Choroid plexus epithelial cell (primary cell): ENCODE measurements around the gene DAAM2.

ENCODE experiments used
- DNase-seq: peaks from one replicate; pipeline ENCODE4 v3.0.0-alpha.2; 2010; ENCODE audit warnings: low read depth
- H3K4me3 ChIP-seq: 2 replicates; pipeline ENCODE4 v1.5.1; 2011; ENCODE audit warnings: low read depth, mild to moderate bottlenecking, control low read depth, low read length, moderate library complexity
- CTCF ChIP-seq: conservative IDR thresholded peaks from 2 replicates; pipeline ENCODE4 v1.5.1; 2011; ENCODE audit warnings: low read depth, mild to moderate bottlenecking, control low read depth, inconsistent platforms, low read length, moderate library complexity

Gene DAAM2

GRCh38 chr6:39850736-39851297 lies 58.6 kb downstream of the DAAM2 start:
- no peak overlapping the region for H3K4me3 ChIP-seq
- no peak for DNase-seq
- TF ChIP-seq CTCF = no peak

GRCh38 chr6:39851331-39851730 lies 59.2 kb downstream of the DAAM2 start:
- DNase-seq = no peak
- no peak for TF ChIP-seq CTCF
- H3K4me3 ChIP-seq = no peak overlapping the region

DNA sequence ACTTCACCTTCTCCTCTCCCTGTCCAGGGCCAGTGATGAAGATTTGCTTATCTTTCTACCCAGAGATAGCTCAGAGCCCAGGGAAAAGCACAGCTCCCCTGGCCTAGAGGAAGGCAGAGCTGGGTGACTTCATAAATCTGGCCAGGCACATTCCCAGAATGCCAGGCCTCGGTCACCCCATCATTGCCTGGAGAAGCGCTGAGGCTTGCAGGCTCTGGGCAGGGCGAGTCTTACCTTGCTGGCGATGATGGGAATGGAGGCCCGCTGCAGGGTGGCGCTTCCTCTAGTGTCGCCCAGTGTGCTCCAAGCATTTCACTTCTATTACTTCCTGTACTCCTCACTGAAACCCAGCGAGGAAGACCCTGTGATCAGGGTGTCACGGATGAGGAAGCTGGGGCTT lies 60.1 kb downstream of the DAAM2 start:
- H3K4me3 ChIP-seq = no peak overlapping the region
- TF ChIP-seq CTCF = no peak
- DNase-seq = no peak

DNA sequence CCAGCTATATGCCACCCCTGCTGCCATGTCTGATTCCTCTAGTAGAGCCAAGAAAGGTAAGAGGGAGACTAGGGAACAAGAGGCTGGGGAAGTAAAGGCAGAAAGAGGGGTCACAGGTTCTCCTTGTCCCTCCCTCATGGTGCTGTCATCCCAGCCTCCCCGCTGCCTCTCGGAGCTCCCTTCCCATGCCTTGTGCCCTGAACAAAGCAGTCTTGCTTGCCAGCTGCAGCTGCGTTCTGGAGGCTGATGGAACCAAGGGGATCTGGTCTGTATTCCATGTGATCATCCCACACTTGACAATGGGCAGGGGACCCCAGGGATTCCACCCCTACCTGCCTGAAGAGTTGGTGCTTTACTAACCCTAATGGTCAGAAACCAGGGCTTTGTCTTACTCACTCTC lies 61.4 kb downstream of the DAAM2 start:
- no peak for TF ChIP-seq CTCF
- H3K4me3 ChIP-seq = no peak overlapping the region
- no peak for DNase-seq

- DNase-seq = peak; percentile 44
- H3K4me3 ChIP-seq = no peak overlapping the region
- TF ChIP-seq CTCF = no peak
Observed at GRCh38 chr6:39855356-39855995, 63.3 kb downstream of the DAAM2 start.

GRCh38 chr6:39859025-39859424 lies 66.8 kb downstream of the DAAM2 start:
- DNase-seq = no peak
- TF ChIP-seq CTCF = no peak
- H3K4me3 ChIP-seq = no peak overlapping the region

DNA sequence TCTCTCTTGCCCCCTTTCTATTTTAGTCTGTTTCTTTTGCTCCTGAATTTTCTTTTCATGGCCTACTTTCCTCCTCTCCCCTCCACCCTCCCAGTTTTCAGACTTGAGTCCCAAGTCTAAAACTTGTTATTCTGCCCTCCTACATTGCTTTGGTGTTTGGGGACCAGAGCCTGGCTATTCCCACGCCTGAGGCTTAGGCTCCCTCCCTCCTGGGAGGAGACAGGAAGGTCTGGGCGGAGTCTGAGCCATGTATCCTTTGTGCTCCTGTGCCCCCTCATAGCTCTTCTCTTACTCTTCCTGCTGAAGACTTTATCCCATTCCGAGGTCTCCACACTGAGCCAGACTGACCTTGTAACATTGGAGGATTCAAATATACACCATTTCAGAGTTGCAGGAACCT lies 69.5 kb downstream of the DAAM2 start:
- TF ChIP-seq CTCF = no peak
- DNase-seq = no peak
- H3K4me3 ChIP-seq = no peak overlapping the region
